HL-60/S4 (cell line): Measurements from ENCODE around the gene EYA2.

ENCODE experiments used
- in situ Hi-C: fragments of 300-500 bp; cut with MboI; formaldehyde crosslinking; loops from 2 replicates; pipeline ENCODE4 v1.14.3; 2022; ENCODE audit warnings: low sequenced_read_pairs

The EYA2 gene

DNA sequence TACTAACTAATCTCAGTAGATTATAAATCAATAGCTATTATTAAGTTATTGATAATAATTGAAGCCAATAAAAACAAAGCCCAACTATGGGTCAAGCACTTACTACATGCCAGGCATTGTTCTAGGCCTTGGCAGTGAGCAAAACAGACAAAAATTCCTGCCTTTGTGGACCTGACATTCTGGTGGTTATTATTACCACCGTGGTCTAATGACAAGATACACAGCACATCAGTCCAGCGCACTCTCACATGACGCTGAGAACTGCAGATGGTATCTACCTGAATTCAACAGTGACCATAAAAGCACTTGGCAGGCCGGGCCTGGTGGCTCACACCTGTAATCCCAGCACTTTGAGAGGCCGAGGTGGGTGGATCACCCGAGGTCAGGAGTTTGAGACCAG lies 340.5 kb downstream of the EYA2 start:
- in situ Hi-C loops: no loop called here

DNA sequence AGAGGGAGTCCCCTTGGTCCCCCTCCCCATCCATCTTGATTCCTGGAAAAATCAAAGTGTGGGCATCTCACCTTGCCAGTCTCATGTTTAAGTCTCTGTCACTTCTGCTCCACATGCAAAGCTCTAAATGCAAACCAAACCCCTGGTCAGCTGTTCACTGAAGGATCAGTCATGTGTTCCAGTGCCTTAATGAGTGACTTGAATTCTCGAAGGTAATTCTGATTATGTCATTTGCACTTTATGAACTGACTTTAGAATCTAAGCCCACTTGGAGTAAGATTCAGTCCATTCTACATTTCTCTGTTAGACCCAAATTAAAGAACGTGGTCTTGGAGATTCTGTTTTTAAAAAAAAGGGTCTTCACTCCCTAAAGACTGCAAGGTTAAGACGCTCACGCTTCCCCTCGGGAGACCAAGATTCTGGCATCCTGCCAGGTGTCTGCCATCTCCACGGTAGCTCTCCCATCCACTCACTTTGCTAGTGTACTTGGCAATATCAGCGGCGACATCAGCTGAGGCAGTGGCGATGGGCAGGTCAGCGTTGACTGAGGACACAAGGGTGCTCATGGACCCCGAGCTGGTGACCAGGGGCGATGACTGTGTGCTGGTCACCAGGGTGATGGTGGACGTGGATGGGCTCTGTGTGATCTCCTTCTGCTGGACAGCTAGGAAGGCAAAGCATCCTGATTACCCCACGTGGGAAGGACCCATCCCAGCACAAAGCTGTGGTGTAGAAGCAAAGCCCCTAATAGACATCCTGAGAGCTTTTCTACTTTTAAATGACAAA lies 341.4 kb downstream of the EYA2 start:
- in situ Hi-C loops: no loop called here

DNA sequence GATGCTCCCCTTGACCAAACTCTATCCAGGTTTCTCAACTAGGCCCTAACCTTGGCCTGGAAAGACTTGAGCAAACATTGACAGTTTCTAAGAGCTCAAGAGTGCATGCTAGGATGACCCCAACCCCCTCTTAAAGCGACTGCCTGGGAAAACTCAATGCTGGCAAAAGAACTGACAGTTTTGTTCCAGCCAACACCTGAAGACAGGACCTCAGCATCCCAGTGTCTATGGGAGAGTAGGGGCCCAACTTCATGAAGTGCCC lies 341.9 kb downstream of the EYA2 start:
- in situ Hi-C loops: no loop called here

DNA sequence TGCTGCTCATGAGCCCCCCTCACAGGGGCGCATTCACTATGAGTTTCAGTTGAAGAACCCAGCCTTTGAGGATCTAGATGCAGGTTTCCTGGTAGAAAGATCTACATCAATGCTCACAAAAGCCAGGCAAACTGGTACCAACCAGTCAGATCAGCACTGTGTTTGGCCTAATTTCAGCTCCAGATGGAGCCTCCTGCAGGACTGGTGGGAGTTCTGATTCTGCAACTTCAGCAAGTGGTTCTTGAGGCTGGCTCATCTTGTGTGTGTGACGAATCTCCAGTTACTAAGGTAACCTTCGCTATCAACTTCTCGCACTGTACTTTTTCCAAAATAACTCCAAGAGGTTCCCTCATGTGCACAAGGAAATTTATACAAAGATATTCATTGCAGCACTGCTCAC lies 343.1 kb downstream of the EYA2 start:
- in situ Hi-C loops: no loop called here
